GM13977 (cell line): ENCODE data around the gene PAM.
A peak's percentile ranks its signal among the peaks of the same experiment; 100 is the strongest.

ENCODE experiments used
- DNase-seq: peaks from one replicate; pipeline ENCODE4 v3.0.0; 2012; ENCODE audit warnings: low spot score
- in situ Hi-C: fragments of 300-500 bp; cut with MboI; formaldehyde crosslinking; loops from one replicate; pipeline ENCODE4 v1.12.0; 2022; ENCODE audit warnings: low sequenced_read_pairs, low pct_unique_long_range_greater_than_20kb, mixed read lengths, inconsistent platforms; ENCODE audit not compliant: unreplicated experiment
- TF ChIP-seq, protein P1 (sequence below): IDR thresholded peaks from 2 replicates; pipeline ENCODE4 v1.5.1; 2012; ENCODE audit warnings: mild to moderate bottlenecking, control low read depth; ENCODE audit not compliant: insufficient read depth; ENCODE audit errors: extremely low read depth, missing control alignments

The PAM gene

DNA sequence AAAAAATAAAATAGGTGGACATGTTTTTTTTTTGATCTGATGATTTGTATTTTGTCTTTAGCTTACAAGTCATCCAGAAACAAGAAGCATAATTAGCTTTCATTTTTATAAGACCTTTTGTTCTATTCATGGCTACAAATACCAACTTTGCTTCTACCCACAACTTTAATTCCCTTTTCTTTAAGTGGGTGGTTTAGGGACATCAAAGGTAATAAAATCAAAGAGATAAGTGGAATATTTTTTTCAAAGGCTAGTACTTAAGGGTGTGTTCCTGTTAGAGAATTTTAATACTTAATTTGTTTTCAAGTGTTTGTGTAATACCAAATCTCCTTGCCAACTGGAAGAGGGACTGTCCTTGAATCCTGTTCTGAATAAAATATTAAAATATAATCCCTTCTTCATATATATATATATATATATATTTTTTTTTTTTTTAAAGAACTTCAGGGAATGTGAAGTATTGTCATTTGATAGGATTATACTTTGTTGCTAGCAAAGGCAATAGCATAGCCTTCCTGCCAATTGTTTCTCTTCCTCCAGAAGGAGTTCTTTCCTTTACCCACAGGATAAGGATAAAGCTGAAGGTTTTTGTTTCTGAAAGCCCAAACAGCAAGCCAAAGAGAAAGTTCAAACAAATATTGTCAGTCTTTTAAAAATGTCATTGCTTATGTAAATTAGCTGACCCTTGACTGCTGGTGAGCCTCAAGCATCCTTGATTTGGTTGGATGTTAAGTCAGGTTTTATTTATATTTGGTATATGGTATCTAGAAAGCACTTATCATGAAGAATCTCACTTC is 108.9 kb downstream of the PAM start:
- in situ Hi-C loops: no loop called here
- DNase-seq: no peak
- TF ChIP-seq, protein P1, sequence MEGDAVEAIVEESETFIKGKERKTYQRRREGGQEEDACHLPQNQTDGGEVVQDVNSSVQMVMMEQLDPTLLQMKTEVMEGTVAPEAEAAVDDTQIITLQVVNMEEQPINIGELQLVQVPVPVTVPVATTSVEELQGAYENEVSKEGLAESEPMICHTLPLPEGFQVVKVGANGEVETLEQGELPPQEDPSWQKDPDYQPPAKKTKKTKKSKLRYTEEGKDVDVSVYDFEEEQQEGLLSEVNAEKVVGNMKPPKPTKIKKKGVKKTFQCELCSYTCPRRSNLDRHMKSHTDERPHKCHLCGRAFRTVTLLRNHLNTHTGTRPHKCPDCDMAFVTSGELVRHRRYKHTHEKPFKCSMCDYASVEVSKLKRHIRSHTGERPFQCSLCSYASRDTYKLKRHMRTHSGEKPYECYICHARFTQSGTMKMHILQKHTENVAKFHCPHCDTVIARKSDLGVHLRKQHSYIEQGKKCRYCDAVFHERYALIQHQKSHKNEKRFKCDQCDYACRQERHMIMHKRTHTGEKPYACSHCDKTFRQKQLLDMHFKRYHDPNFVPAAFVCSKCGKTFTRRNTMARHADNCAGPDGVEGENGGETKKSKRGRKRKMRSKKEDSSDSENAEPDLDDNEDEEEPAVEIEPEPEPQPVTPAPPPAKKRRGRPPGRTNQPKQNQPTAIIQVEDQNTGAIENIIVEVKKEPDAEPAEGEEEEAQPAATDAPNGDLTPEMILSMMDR: no peak

DNA sequence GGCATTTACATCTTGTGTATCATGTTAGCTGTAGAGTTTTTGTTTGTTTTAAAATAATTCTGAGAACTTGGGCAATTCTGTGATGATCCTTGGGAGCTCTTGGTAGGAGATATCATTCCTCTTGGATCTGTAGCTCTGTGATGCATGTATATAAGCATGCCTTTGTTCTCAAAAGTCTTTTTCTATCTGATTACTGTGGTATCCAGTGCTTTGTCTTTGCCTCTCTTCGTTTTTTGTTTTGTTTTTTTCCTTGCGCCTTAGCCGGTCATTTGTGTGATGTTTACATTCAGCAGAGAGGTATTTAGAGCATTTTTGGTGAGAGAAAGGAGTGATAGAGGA is 110.0 kb downstream of the PAM start:
- TF ChIP-seq, protein P1: no peak
- no peak for DNase-seq
- in situ Hi-C loops: no loop called here

DNA sequence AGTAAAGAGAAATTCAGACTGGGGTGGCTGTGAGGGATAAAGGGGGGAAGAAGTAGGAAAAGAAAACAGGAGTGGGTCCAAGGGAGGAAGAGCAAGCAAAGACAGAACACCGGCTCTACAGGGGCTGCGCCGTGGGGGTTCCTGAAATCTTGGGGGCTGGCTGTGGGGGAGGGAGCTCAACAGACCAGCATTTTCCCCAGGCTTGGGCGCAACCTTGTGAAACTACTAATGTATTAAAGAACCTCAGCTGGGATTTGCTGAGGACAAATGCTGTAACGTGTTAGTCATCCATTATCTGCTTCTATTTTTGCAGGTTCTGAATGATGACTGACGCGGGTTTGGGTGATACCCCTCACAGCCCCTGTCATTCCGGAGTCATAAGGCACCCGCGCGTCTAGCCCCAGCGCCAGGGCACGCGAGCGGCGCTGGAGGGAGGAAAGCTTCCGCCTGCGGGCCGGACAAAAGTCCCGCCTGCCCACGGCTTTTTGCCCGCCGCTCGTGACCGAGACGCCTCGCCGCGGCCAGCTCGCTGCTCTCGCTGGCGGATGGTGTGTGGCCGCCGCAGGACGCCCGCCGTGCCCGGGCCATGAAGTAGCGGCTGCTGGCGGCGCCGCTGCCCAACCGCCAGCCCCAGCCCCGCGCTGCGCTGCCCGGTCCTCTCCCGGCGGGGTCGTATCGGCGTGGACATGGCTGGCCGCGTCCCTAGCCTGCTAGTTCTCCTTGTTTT is 110.6 kb downstream of the PAM start:
- TF ChIP-seq, protein P1: no peak
- DNase-seq: peak; percentile 46
- in situ Hi-C loops: no loop called here

DNA sequence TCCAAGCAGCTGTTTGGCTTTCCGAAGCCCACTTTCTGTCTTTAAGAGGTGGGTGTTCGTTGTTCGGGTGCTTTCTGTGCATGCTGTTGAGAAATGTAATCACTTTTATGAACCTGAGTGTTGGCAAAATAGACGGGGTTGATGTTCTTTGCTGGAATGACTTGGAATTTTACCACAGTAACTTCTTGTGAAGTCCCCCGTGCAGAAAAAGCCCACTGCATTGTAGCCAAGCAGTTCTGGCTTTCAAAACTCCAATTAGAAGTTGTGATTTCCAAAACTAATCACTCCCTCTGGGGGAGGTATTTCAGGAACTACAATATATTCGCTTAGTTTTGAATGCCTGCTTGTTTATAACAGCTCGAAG is 111.1 kb downstream of the PAM start:
- DNase-seq: no peak
- TF ChIP-seq, protein P1: no peak
- in situ Hi-C loops: no loop called here

DNA sequence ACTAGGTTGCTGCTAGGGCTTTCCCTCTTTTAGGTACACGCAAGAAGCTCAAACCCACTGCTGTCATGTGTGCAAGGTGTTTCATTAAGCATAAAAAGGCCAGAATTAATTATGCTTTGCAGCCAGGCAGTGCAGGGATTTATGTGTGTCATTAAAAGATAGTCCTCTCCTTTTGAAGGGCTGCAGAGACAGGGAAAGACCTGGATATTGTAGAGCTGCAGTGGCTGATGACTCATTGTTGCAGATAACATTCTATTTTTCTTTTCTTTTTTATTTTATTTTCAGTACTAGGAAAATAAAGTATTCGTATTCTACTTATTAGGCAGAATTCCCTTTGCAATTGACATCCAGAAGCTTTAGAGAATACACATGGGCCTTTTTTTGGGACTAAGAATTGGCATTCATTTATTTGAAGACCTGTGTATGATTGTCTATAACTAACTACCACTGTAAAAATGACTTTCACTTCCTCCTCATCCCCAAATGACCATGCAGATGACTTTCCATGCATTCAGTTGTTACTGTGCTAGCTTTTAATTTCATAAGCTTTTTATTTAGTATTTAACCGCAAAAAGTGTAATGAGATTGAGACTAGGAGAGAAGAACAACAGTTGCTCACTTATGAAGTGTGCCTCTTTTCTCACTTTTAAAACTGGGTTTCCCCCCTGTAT is 113.0 kb downstream of the PAM start:
- in situ Hi-C loops: no loop called here
- TF ChIP-seq, protein P1: no peak
- no peak for DNase-seq

DNA sequence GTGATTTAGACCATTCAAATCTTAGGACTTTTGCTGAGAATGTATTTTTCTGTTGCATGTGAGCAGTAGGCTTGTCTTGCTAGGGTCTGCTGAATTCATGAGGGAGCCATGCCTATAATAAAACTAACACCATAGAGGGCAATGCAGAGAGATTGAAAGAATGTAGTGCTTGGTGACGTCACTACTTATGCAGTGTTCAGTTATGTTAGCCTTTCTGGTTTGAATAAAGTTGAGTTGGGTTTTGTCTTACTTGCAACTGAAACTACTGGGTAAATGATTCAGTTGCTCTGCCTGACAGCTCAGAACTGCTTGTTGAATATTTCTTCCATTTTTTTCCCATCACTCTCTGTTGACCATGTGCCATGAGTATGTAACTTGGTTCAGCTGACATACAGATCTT is 114.1 kb downstream of the PAM start:
- in situ Hi-C loops: no loop called here
- TF ChIP-seq, protein P1: no peak
- no peak for DNase-seq
